Right lobe of liver (tissue), 4 donors: Measurements from ENCODE around the gene CENPK.

ENCODE experiments used
- POLR2A ChIP-seq: fragments of 450-650 bp; IDR thresholded peaks from one replicate; pipeline ENCODE4 v1.6.1; 2017; ENCODE audit warnings: antibody characterized with exemption, mild to moderate bottlenecking
- TF ChIP-seq, protein P1 (sequence below), 4 donors: fragments of 200-600 bp in 3 of 4; fragments of 450-650 bp in 1 of 4; IDR thresholded peaks; one replicate each; pipeline versions ENCODE4 v1.5.1 to v1.8.0; 2016 to 2022; ENCODE audit warnings: antibody characterized with exemption in 4 of 4, mild to moderate bottlenecking in 2 of 4
- donor health status: DM: no; HTN: no; CAD: no.
- donor health status: DM: no; HTN: no; CAD: no.
- donor health status: DM: no; HTN: yes; CAD: no.

DNA sequence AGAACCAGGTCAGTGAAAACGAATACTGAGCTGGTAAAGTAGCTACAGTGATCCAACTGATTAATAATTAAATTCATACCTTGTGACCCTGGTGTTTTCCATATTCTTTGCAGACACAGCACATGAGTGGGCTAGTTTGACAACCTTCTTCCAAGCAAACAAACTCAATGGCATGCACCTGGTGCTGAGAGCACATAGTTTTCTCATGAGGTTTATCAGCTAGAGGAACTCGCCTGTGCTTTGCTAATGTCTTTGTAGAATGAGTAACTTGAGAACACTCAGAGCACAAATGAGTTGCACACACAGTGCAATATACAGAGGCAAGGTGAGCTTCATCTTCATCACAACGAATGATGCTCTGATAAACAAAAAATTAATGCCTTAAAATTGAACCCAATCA is 48.6 kb upstream of the CENPK start:
- TF ChIP-seq, protein P1, sequence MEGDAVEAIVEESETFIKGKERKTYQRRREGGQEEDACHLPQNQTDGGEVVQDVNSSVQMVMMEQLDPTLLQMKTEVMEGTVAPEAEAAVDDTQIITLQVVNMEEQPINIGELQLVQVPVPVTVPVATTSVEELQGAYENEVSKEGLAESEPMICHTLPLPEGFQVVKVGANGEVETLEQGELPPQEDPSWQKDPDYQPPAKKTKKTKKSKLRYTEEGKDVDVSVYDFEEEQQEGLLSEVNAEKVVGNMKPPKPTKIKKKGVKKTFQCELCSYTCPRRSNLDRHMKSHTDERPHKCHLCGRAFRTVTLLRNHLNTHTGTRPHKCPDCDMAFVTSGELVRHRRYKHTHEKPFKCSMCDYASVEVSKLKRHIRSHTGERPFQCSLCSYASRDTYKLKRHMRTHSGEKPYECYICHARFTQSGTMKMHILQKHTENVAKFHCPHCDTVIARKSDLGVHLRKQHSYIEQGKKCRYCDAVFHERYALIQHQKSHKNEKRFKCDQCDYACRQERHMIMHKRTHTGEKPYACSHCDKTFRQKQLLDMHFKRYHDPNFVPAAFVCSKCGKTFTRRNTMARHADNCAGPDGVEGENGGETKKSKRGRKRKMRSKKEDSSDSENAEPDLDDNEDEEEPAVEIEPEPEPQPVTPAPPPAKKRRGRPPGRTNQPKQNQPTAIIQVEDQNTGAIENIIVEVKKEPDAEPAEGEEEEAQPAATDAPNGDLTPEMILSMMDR (IDR thresholded peaks at IDR 0.05), result no peak
- TF ChIP-seq POLR2A, result no peak
